ENCODE results near the gene IFNL2. TPM values are rescaled to one million over a fixed set of nuclear protein-coding genes. Genes with fewer than 3 reads are reported as not detected.

IFNL2 gene
- total RNA-seq, 1 experiment from 2014 or later = 0.33 TPM

- intact Hi-C loops (cut with micrococcal nuclease; ENCODE audit: unreplicated experiment) = no loop called here
- peaks cover 4% of the 10 kb centered on the region for H3K4me1 ChIP-seq (ENCODE audit: control insufficient read depth, insufficient read depth, low read length)
- BruUV-seq (replicated peaks) = no TSS peak
- DNase-seq (ENCODE audit: low read depth, low spot score) = no peak
- H3K27me3 ChIP-seq (ENCODE audit: control insufficient read depth, insufficient read depth, low read length) = no peaks in the 10 kb centered on the region; the same call in 1 of the 2 replicates
- CTCF ChIA-PET = interaction anchor here (0.6 to 2.1 kb wide), 8 partner anchors 11 to 271 kb away, joined by 3 to 19 read pairs (median 4); partner anchors contain the start of gene SAMD4B
- no peaks in the 10 kb centered on the region for H3K36me3 ChIP-seq (ENCODE audit: control insufficient read depth, insufficient read depth, low read length)
- H3K4me3 ChIP-seq (ENCODE audit: low read depth in 2 of 2, low read length in 2 of 2) = no peak overlapping the region
- POLR2A ChIA-PET = interaction anchor here (0.7 to 1.5 kb wide), 6 partner anchors 10 to 91 kb away, joined by 3 to 7 read pairs (median 4); partner anchors contain the start of genes SAMD4B and ZFP36
- H3K27ac ChIP-seq (ENCODE audit: low read length) = no peak overlapping the region
- TF ChIP-seq TCF7L2 (IDR thresholded peaks at IDR 0.05; ENCODE audit: low read depth, low read length) (no peak), CTCF (IDR thresholded peaks at IDR 0.05) (no peak), POLR2AphosphoS5 (IDR thresholded peaks at IDR 0.05; ENCODE audit: low read depth, low read length) (no peak)
- H3K9me3 ChIP-seq (ENCODE audit: control insufficient read depth, insufficient read depth, low read depth, low read length) = no peaks in the 10 kb centered on the region
- no peak for ATAC-seq
- in situ Hi-C loops (cut with HindIII; ENCODE audit: low pct_unique_long_range_greater_than_20kb, low sequenced_read_pairs) = no loop called here
Measured at GRCh38 chr19:39315933-39316332, 47.7 kb downstream of the IFNL2 start.

- DNase-seq (ENCODE audit: low read depth, low spot score) (no peak), ATAC-seq (no peak)
- Histone ChIP-seq H3K36me3 (ENCODE audit: control insufficient read depth, insufficient read depth, low read length) (no peaks in the 10 kb centered on the region), H3K9me3 (ENCODE audit: control insufficient read depth, insufficient read depth, low read depth, low read length) (no peaks in the 10 kb centered on the region), H3K27me3 (ENCODE audit: control insufficient read depth, insufficient read depth, low read length) (peaks cover 6% of the 10 kb centered on the region), H3K27ac (ENCODE audit: low read length) (no peak overlapping the region), H3K4me3 (ENCODE audit: low read depth in 2 of 2, low read length in 2 of 2) (no peak overlapping the region), H3K4me1 (ENCODE audit: control insufficient read depth, insufficient read depth, low read length) (peaks cover 4% of the 10 kb centered on the region)
- intact Hi-C loops (cut with micrococcal nuclease; ENCODE audit: unreplicated experiment) (no loop called here), in situ Hi-C loops (cut with HindIII; ENCODE audit: low pct_unique_long_range_greater_than_20kb, low sequenced_read_pairs) (no loop called here)
- CTCF ChIA-PET = interaction anchor here (0.6 to 2.1 kb wide), 8 partner anchors 10 to 121 kb away, joined by 3 to 19 read pairs (median 4); partner anchors contain the start of gene SAMD4B
- POLR2A ChIA-PET = interaction anchor here (0.8 to 1.2 kb wide), 3 partner anchors 10 to 18 kb away, joined by 3 to 7 read pairs (median 4); no protein-coding TSS in a partner anchor
- TF ChIP-seq CTCF (IDR thresholded peaks at IDR 0.05) (no peak), POLR2AphosphoS5 (IDR thresholded peaks at IDR 0.05; ENCODE audit: low read depth, low read length) (no peak), TCF7L2 (IDR thresholded peaks at IDR 0.05; ENCODE audit: low read depth, low read length) (no peak), SIN3A (IDR thresholded peaks at IDR 0.05; ENCODE audit: borderline replicate concordance, insufficient read depth, low read depth, low read length) (no peak)
- no TSS peak for BruUV-seq (replicated peaks)
Measured at GRCh38 chr19:39316627-39317321, 48.6 kb downstream of the IFNL2 start.

- POLR2A ChIA-PET = interaction anchor here (0.5 to 0.6 kb wide), 2 partner anchors 26 to 256 kb away, joined by 4 to 7 read pairs; no protein-coding TSS in a partner anchor
- in situ Hi-C loops (cut with HindIII; ENCODE audit: low pct_unique_long_range_greater_than_20kb, low sequenced_read_pairs) = no loop called here
- Histone ChIP-seq H3K4me1 (ENCODE audit: control insufficient read depth, insufficient read depth, low read length) (peaks cover 4% of the 10 kb centered on the region), H3K27ac (ENCODE audit: low read length) (no peak overlapping the region), H3K9me3 (ENCODE audit: control insufficient read depth, insufficient read depth, low read depth, low read length) (no peaks in the 10 kb centered on the region), H3K27me3 (ENCODE audit: control insufficient read depth, insufficient read depth, low read length) (peaks cover 6% of the 10 kb centered on the region), H3K36me3 (ENCODE audit: control insufficient read depth, insufficient read depth, low read length) (no peaks in the 10 kb centered on the region), H3K4me3 (ENCODE audit: low read depth in 2 of 2, low read length in 2 of 2) (no peak overlapping the region)
- ATAC-seq (no peak), DNase-seq (ENCODE audit: low read depth, low spot score) (no peak)
- TF ChIP-seq POLR2AphosphoS5 (IDR thresholded peaks at IDR 0.05; ENCODE audit: low read depth, low read length) = no peak
- TF ChIP-seq REST (IDR thresholded peaks at IDR 0.05; ENCODE audit: insufficient read depth in 1 of 2, low read depth in 2 of 2, low read length in 1 of 2) = no peak
- no peak for TF ChIP-seq TCF7L2 (IDR thresholded peaks at IDR 0.05; ENCODE audit: low read depth, low read length)
- TF ChIP-seq SIN3A (IDR thresholded peaks at IDR 0.05; ENCODE audit: borderline replicate concordance, insufficient read depth, low read depth, low read length) = no peak
- TF ChIP-seq CTCF (IDR thresholded peaks at IDR 0.05) = no peak
- BruUV-seq (replicated peaks) = no TSS peak
- CTCF ChIA-PET = interaction anchor here (0.6 to 1.4 kb wide), 4 partner anchors 9 to 25 kb away, joined by 4 to 17 read pairs (median 6); partner anchors contain the start of gene SAMD4B
- intact Hi-C loops (cut with micrococcal nuclease; ENCODE audit: unreplicated experiment) = no loop called here
Measured at GRCh38 chr19:39317476-39317875, 49.3 kb downstream of the IFNL2 start.
